ENCODE data around the gene DLG2.
"Not testable (repeated sequence)": the region's sequence is repeated elsewhere in the genome, so short reads cannot be mapped to it uniquely, and the experiment has no call there.

The DLG2 gene

DNA sequence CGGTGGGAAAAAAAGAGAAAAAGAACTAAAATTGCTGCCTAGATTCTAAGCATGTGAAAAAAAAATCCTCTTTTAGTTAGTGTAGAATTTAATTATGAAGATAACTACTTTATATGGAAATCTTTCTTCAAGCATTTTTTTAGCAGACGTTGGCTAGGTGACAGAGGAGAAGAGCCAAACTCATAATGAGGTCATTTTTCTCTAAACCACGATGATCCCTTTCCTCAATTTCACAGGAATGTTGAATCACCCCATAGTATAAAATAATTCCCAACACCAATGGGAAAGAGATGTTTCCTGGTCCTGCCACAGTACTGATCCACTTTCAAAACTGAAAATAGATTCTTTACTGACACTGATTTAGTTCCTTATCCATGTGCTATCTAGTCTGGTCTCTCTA is 319.8 kb downstream of the DLG2 start:
- DNase-seq, result no peak

DNA sequence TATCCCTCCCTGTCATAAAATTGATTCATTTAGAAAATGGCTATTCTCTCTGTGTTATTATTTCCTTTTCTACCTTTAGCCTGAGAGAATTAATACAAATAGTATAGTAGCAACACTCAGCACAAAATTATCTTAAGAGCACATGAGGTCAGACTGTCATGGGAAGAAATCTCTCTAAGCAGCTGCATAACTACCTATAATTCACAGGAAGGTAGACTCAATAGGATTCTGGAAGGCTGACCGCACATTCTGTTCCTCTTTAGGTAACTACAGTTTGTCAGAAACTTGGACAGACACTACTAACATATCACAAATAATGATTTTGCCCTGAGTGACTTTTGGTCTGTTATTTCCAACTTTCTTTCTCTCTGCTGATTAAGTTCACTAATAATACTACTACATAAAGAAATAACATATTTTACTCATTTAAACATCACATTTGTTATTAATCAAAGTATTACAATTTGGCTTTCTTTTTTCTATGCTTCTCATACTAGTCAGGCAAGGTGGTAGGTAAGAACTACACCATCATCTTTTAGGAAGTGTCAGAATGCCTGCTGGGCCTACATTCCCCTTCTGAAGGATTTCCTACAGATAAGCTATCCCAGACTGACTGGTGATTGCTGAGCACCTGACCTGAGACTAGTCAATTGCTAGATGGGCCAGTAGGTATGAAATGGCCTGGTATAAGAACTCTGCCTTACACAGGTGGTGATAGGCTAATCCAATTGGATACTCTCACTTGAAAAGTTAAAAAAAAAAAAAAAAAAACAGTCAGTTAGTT is 325.1 kb downstream of the DLG2 start:
- DNase-seq, result no peak

DNA sequence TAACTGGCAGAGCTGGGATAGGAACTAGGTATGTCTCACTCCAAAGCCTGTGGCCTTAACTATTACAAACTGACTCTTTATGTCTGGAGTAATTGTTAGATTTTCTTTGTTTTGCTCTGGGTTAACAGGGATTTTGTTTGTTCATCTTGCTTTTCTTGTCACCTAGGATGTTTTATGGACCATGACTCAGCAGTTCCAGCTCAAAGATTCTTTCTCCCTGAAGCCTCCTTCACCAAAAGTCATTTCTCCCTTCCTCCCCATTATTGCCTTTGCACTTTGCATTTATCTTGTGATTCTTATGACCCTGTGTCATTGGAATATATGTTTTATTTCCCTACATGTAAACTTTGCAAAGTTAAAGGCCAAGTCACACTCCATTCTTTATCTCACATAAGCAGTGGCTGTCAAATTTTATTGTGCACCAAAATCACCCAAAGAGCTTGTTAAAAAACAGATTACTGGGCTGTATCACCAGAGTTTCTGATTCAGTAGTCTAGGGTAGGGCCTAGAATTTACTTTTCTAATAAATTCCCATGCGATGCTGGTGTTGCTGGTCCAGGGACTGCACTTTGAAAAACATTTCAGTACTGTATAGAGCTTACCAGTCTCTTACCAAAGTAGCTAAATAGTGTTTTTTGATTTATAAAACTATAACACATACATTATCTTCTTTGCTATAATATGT is 327.7 kb downstream of the DLG2 start:
- DNase-seq, result no peak

DNA sequence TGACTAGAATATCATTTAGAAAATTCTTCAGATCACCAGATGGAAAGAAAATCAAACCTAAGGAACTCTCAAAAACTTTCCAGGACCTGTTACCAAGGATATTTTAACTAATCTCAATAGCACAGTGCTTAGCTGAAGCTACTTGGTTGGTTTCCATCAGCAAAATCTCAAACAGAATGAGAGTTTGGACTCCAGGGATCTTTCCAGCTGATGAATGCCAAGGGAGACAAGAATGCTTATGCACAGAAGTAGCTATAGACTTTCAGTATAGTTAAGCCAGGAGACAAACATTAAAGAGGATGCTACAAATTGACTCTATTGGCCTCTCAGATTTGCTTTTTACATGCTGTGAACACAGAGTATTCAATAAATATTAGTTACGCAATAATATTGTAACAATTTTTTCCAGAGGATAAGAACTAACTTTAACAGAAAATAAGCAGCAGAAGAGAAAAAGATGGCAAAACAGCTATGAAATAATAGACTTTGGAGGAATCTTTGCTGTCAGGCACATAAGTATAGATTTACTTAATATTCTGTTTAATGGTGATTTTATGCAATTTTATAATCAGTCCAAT is 331.4 kb downstream of the DLG2 start:
- no peak for DNase-seq

DNA sequence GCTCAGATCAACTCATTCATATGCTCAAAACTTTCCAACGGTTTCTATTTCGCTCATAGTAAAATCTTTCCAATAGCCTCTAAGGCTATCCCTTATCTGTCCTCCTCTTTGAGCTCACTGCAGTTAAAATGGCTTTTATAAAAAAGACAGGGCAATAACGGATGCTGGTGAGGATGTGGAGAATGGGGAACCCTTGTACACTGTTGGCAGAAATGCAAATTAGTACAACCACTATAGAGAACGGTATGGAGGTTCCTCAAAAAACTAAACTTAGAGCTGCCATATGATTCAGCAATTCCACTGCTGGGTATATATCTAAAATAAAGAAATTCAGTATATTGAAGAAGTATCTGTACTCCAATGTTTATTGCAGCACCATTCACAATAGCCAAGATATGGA is 345.6 kb downstream of the DLG2 start:
- no peak for DNase-seq

DNA sequence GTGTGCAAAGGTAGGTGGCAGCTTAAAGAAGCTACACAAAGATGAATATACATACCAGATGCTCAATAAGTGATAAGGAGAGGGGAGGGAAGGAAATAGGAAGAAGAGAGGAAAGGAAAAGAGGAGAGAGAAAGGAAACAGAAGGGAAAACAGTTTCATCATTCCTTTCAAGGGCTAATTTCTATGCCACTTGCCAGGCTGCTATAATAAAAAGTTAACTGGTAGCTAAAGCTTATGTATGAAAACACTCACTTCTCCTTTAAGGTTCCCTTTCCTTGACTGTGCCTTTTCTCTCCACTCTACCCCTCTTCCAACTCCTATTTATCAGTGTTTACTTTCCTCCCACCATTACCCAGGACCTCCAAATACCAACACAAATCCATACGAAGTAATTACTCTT is 347.9 kb downstream of the DLG2 start:
- DNase-seq, result no peak

DNA sequence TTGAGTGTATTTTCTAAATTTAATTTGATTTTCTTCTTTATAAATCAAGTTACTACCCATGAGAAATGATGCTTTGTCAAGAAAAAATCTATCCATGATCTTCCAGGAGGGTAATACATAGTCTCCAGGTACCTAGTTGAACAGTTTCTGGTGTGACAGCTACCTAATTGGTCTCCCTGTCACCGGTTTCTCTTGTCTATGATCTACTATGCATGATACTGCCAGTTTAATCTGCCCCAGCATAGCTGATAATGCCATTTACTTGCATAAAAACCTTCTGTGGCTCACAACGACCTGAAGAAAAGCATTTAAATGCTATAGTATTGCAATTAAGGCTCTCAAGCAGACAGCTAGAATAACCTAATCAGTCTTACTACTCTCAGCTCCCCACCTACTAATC is 349.5 kb downstream of the DLG2 start:
- no peak for DNase-seq

DNA sequence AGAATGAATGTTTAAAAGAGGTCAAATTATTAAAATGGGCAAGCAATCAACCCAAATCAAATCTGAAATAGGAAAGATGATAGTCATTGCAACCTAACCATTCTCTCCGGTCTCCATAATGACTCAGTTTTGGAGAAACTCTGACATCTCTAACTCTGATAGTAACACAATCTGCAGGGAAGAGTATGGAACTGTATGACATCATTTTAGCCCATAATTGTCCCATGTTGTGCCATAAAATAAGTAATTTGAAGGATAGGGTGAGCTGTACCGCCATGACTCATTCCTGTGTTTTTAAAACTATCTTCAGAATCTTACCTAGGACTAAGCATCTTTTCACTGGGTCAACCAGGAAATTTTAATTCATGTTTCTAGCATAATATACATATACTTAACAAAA is 350.8 kb downstream of the DLG2 start:
- DNase-seq, result no peak

DNA sequence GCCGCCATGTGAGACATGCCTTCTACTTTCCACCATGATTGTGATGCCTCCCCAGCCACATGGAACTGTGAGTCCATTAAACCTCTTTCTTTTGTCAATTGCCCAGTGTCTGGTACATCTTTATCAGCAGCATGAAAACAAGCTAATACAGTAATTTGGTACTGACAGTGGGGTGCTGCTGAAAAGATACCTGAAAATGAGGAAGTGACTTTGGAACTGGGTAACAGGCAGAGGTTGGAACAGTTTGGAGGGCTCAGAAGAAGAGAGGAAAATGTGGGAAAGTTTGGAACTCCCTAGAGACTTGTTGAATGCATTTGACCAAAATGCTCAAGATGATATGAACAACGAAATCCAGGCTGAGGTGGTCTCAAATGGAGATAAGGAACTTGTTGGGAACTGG is 356.8 kb downstream of the DLG2 start:
- not testable (repeated sequence) for DNase-seq

DNA sequence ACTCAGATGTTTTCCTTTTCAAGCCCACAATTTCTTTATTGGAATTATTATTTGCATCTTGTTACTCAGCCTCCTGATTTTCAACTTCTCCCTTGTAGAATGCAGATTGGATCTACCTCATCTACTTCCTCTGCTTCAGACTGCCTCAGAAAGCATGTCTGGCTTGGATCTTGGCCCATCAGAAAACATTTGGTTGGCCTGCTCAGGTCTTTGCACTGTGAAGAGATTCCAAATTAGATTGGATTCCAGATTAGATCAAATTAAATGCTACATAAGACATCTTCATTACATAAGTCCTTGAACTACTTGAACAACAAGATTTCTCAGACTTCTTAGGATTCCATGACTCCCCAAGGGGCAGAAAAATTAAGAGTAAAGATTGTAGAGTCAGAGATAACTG is 358.0 kb downstream of the DLG2 start:
- no peak for DNase-seq

DNA sequence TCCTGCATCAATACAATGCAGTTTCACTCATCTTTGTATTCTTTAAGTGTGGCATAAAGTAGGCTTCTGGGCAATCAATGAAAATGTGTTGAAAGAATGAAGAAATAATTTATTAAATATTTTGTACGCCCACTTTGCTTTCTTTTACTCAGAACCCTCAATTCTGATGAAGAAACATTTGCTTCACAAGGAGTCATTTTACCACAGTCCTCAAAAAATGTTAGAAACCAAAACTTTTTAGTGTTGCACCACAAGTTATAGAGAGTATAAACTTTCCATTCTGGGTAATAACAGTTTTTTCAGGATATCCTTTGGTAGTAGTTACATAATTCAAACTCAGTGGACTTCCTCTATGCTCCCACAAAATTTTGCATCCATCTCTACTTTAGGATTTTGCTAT is 360.5 kb downstream of the DLG2 start:
- DNase-seq, result no peak

DNA sequence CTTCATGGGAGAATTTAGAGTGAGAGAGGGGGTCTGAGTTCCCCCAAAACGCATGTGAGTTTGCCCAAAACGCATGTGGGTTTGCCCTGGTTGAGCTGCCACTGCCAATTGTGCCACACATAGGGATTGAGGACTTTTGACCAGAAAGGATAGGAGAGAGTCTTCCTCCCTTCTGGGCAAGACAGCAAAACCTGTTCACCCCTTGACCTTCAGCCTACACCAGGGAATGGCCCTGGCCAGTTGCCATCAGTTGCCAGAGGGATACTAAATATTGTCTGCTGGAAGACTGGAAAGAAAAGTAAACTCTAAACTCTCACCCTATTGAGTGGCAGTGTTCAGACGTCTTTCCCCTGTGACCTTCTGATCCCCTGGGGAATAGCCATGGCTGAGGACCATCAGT is 363.8 kb downstream of the DLG2 start:
- no peak for DNase-seq

DNA sequence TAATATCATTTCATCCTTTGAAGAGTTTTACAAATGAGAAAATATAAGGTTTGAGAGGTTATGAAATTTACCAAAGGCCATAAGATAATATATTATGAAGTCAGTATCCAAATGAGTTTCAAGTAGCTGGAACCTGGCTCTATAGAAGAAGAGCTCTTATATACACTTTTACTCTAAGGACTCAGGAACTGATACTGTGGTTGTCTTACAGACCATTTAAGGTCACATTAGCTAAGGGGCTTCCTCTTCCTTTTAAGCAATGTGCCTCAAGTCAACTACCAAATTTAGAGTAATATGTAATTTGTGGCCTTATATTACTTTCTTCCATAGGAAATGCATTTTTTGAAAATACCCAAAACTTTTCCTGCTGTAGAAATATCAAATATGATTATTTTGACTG is 369.3 kb downstream of the DLG2 start:
- DNase-seq, result no peak

DNA sequence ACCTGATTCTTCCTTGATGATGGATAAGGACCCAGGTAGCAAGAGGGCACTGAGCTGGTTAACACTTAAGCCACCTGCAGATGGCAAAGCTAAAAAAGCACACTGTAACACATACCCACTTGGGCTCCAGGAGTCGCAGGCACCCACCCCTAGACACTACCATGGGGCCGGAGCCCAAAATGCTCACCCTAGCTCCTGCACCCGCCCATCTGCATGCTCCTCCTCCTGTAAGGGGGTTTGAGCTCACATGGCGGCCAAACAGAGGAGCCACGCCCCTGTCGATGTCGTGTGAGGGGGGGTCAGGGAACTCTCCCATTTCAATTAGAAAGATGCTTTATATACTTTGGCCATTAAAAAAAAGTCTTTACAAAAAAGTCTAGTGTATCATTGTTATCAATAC is 370.7 kb downstream of the DLG2 start:
- no peak for DNase-seq

DNA sequence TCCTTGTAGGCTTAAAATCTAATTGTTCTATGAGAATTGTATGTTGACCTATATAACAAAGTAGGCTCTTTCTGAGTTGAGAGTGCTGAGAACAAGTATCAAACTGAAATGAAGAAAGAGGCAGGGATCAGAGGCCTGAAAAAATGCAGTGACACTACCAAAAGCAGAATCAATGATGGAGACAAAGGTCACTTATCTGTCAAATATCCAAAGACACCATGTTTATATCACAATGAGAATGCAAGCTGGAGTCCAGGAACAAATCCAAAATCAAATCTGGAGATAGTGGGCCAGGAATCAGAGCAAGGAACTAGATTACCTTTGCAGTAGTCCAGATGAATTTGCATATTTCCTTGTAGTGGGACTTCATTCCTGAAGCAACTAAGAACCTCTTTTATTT is 377.7 kb downstream of the DLG2 start:
- DNase-seq, result no peak

DNA sequence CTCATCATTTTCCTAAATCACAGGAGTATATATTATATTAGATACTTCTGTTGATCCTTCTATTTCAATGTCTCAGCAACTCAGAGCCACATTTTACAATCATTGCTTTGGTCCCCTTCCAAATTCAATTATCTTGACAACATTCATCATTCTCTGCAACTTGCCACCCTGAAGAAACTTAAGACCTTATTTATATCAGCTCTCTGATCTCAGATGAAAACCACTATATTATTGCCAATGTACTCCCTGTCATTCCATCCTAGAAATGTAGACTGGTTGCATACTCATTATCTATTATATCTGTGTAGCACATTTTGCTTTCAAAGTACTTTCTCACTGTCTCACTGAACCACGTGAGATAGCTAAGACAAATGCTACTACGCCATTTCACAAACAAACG is 379.3 kb downstream of the DLG2 start:
- no peak for DNase-seq

DNA sequence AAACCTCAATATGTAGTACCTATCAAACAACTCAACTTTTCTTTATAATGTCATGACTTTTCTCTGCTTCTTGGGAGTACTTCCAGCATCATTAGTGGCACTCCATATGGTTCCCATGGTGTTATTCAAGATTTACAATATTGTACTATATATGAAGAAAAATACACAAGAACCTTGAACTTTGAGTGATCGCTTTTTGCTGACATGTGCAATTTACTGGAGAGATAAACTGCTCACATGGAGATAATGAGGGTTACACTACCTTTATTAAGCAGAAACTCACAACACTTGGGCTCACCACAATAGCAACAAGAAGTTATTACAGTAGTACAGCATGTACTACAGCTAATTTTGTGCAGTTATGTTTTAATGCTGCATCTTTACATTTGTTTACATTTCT is 388.2 kb downstream of the DLG2 start:
- DNase-seq, result no peak

DNA sequence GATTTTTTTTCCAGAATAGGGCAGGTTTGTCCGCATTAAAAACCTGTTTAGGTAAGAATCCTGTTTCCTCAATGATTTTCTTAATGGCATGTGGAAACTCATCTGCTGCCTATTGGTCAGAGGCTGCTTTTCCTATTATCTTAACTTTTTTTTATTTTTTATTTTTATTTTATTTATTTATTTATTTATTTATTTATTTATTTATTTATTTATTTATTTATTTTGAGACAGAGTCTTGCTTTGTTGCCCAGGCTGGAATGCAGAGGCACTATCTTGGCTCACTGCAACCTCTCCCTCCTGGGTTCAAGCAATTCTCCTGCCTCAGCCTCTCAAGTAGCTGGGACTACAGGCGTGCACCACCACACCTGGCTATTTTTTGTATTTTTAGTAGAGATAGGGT is 389.1 kb downstream of the DLG2 start:
- not testable (repeated sequence) for DNase-seq

DNA sequence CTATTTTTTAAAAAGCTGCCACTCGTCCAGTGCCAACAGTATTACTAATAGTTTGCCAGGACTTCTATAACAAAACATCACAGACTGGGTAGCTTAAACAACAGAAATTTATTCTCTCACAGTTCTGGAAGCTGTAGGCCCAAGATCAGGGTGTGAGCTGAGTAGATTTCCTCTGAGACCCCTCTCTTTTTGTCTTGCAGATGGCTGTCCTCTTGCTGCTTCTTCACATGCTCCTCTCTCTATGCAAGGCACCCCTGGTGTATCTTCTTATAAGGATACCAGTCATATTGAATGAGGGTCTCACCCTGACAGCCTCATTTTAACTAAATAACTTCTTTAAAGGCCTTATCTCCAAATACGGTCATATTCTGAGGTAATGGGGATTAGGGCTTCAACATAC is 390.9 kb downstream of the DLG2 start:
- no peak for DNase-seq

DNA sequence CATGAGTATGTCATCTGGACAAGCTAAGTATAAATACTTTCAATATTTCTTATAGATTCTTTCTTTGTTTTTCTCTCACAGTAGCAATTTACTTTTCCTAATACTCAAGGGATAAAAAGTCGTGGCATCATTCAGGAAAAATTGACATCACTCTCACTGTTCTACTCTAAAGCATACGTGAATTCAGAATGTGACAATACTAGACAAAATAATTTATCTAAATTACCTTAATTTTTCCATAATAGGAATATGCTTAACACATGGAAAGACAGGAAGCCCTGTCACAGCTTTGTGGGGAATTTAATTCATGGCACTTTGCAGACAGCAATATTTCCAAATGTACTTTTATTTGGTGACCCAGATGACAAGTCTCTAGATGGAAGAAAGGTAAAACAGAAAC is 394.6 kb downstream of the DLG2 start:
- DNase-seq, result no peak

DNA sequence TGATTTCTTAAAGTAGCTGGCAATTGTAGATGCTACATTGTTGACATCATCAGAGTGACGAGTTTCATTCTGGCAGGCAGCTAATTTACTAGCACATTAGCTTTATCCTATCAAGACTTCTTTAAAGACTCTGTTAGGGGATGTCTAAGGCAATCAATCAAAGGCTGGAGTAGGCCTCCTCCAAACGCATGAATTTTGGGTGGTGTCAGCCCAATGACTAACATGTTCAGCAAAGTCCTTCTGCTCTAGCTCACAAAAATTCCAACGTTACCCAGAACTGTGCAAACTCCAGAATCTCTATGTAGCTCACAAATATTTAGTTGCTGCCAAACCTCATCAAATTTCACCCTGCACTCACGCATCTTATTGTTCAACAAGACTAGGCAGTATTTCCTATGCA is 395.6 kb downstream of the DLG2 start:
- no peak for DNase-seq

DNA sequence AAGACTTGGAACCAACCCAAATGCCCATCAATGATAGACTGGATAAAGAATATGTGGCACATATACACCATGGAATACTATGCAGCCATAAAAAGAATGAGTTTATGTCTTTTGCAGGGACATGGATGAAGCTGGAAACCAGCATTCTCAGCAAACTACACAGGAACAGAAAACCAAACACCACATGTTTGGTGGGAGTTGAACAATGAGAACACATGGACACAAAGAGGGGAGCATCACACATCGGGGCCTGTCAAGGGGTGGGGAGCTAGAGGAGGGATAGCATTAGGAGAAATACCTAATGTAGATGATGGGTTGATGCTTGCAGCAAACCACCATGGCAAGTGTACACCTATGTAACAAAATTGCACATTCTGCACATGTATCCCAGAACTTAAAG is 397.4 kb downstream of the DLG2 start:
- not testable (repeated sequence) for DNase-seq

DNA sequence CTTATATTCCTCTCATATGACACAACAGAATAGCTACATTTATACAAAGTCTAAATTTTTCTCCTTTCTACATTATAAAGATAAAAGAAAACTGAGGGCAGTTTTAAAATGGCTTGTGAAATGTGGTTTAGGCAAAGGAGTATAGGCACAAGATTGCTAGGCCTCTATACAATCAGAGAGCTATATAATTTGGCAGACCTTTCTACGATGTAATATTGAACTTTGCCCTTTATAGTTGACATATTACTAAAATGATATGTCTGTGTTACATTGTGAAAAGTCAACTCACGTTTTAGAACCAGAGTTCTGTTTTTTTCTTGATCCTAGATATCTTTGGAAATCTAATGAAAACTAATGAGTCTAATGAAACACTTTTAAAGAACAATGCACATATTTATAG is 430.2 kb downstream of the DLG2 start:
- DNase-seq, result no peak

DNA sequence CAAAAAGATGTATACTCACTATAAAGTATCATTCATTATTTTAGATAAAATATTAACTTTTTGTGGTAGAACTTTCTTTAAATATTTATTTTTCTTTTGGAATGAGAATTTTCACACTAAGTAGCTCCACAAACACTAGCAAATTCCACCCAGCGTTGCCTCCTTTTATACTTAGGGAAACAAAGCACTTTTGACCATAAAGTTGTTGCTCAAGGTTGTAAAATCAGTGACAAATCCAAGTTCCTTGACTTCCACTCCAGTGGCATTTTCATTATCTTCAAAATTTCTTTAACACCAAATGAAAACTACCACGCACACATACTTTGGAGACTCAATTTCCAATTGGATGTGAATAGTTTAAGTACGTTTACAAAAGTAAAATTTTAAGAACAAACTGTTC is 431.2 kb downstream of the DLG2 start:
- no peak for DNase-seq

DNA sequence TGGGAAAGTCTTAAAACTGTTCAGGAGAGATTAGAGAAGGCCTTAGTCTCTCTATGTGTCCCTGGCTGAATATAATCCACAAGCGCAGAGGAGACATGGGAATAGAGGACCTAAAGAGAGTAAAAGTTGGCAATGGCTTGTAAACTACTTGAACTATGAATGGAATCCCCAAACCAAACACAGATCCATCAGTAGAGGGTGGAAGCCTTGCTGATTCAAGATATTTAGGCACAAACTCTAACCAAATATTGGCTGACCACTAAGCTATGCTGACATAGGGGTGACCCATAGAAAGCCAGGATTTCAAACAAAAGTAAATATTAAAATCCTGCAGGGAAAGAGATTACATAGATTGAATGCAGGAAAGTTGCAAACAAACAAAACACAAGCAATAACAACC is 439.2 kb downstream of the DLG2 start:
- no peak for DNase-seq
